Stimulated activated CD4-positive, alpha-beta T cell treated with anti-CD3 and anti-CD28 coated beads, Interleukin-4, amount 100 ng/mL, for 48 hours (primary cell): ENCODE measurements around the gene CPXM2.

Source experiments
- DNase-seq, 2 donors: peaks; one replicate each; pipeline ENCODE4 v3.0.0-alpha.2; 2020; ENCODE audit warnings: low read depth in 2 of 2

The CPXM2 gene

GRCh38 chr10:123800289-123800688 is 91.3 kb downstream of the CPXM2 start:
- no peak for DNase-seq

DNA sequence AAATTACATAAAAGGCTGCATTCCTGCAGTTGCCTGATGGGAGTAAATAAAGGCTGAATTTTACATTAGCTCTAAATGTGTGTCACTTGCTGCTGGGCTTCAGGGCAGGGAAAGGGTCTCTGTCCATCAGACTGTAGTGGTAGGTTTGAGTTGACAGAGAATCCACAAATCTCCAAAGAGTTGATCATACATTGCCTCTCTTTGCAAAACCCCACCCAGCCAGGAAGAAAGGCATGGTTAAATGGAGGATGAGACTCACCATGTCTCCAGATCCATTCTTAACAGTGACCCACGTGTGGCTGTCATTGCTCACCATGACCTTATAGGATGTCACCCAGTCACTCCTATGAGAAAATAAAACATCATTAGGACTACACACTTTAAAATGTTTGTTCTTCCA is 92.8 kb downstream of the CPXM2 start:
- DNase-seq = no peak

GRCh38 chr10:123797813-123798212 is 93.8 kb downstream of the CPXM2 start:
- no peak for DNase-seq

GRCh38 chr10:123796736-123797135 is 94.9 kb downstream of the CPXM2 start:
- DNase-seq = no peak

DNA sequence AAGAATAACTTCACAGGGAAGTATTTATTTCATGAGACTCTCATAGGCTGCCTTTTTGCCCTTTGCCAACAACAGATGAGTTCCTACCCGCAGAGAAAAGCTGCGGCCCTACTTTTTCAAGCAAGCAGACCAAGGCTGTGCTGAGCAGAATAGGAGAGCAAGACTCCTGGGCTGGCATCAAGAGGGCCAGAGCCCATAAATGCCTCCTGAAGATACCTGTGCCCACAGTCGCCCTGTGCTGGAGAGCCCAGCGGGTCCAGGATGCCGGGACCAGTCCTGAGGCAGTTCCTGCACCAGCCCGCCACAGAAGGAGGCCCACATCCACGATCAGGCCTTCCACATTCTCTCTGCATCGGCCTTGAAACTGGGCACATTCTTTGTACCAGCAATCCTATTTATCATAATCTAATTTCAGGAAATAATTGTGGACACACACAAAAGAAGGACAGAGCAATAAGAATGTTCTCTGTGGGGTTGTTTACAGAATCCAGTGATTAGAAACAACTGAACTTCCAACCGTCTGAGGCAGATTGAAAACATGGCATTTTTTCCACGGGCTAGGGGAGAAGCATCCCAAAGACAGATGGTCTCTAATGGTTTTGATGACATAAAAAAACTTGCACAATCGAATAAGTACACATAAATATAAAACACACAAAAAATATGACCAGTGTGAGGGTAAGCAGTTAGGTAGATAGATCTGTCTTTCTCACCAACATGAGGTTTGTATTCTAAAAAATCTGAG is 95.6 kb downstream of the CPXM2 start:
- DNase-seq = no peak

DNA sequence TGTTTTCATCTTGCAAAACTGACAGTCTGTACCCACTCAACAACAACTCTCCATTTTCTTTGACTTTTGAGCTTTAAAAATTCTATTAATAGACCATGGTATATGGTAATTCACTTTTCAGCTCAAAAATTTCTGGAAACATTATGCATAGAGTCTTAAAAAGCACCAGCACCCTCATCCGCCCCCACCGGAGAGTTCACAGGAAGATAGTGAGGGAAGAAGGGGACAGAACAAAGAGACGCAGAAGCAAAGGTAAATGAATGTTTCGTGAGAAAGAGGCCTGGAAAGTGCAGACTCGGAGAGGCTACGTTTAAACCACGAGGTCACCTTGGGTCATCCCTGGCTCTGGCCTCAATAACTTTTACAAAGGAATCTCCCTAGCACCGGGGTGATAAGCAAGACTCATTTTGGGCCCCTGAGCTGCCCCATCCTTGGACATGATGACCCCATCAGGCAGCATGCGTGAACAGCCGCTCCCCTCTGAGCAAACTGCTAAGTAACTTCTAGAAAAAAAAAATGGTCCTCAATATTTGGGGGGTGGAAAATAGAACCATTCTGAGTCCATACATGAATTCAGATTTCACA is 96.3 kb downstream of the CPXM2 start:
- no peak for DNase-seq

DNA sequence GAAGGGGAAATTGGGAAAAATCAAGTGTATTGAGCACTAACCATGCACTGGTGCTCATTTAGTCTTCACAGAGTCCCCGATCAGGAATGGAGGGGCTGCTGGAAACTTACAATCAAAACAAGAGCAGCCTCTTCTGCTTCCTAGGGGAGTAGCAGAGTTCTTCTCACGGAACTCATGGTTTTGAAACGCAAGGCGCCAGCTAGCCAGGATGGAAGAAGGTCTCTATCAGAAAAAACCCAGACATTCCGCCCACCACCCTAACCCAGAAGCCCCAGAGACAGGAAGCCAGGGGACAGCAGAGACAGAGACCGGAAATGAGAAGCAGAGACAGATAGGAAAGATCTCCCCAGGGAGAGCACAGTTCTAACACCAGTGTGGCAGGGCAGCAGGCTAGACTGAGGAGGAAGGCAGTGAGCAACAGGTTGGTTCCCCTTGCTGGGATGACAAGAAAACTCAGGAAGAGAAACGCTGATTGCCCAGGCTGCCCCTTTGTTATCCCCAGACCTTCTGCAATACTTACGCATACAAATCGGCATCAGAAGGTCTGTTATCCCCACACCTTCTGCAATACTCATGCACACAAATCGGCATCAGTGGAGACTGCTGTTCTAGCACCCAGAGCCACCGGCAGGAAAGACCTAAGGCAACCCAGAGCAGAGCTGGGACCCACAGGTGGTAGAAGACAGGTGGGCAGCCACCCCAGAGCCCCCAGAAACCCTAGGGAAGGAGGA is 99.2 kb downstream of the CPXM2 start:
- no peak for DNase-seq

GRCh38 chr10:123790132-123790885 is 101.3 kb downstream of the CPXM2 start:
- DNase-seq = no peak

DNA sequence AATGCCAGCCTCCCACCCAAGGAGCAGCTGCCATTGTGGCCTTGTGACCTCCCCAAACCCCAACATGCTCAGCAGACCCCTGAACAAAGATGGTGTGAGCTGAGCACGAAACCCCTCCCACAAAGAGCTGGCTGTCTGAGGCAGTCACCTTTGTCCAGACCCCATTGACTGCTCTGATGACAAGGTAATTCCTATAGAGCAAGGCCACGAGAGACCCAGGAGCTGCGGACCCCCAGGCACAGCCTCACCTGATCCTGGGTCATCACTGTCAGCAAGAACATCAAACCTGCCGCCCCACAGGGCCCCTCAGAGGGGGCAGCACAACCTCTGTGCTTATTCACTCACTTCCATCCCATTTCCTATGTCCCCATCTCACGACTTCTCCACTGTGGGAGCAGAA is 102.6 kb downstream of the CPXM2 start:
- DNase-seq = no peak

DNA sequence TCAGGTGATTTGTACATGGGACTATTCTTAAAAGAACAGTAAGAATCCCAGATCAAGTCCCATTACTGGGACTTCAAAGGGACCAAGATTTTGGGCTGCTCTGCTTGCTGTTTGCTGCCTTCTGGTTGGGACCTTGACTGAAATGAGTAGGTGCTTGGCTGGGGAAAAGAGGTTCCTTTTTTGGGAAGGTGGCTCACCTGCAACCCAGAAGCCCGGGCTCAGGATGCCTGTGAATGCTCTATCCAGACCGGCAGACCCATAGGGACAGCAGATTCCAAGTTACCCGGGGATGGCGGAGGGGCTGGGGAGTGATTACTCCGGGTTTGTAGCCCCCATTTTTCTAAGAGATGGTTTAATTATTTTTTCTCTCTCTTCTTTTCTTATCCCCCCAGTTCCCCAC is 104.0 kb downstream of the CPXM2 start:
- no peak for DNase-seq

DNA sequence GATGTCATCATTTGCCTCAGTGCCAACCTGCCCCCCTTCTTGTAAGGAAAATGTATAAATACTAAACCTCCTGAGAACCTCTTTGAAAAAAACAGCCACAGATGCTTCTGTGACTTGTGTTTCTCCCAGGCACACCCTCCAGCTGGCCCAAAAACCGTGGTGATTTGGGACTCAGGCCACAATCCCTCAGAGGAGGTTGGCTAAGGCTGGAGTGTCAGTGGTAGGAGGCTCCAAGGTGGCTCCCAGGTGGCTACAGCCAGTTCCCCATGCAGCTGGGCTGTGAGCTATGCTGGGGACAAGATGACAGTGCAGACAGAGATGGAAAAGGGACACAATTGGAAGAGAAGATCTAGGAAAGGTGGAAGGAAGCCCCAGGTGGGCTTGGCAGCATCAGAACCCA is 104.7 kb downstream of the CPXM2 start:
- DNase-seq = no peak

GRCh38 chr10:123786306-123786705 is 105.3 kb downstream of the CPXM2 start:
- DNase-seq = no peak

- DNase-seq = no peak
These were observed 107.0 kb downstream of the CPXM2 start for GRCh38 chr10:123784646-123785045.

- DNase-seq = no peak
These were observed 107.4 kb downstream of the CPXM2 start for GRCh38 chr10:123784216-123784615.

DNA sequence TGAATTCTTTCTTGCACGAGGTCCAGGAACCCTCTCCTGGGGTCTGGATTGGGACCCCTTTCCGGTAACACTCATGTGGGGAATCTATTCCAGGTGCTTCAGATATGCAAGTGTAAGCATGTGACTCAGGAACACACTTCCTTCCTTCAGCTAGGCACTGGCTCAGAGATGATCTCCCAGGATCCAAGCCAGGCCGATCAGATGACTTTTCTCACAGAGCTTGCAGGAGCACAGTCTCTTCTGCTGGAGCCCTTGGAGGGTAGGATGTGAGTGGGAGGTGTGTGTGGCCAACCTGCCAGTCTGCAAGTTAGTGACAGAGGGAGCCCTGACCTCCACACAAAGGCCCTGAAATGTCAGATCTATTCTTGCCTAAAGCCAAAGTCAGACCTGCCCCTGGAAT is 108.3 kb downstream of the CPXM2 start:
- DNase-seq = no peak

- DNase-seq = no peak
These were observed 109.1 kb downstream of the CPXM2 start for GRCh38 chr10:123782549-123782948.

DNA sequence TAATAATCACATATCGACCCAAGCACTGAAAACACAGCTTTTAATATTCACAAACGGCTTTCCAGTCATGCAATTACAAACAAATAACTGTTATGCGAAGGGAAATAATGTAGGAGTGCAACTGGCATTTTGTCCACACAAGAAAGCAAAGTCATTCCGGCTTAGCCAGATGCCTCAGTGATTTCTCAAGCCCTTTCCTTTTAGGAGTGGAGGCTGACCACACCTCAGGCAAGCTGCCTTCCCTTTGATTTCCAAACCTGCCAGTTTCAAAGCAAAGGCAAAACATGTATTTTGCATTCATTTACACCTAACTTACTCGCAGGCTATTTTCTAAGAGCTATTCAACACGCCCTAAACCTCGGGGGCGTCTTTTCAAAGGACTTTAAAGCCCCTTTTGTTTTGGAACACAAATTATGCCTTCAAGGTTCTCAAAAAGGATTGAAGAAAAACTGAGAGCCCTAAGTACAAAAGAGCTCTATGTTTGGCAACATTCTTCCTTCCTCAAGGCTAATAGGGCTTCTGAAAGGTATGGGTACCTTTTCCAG is 109.6 kb downstream of the CPXM2 start:
- no peak for DNase-seq

- no peak for DNase-seq
These were observed 110.2 kb downstream of the CPXM2 start for GRCh38 chr10:123781324-123781900.

GRCh38 chr10:123778719-123779517 is 112.7 kb downstream of the CPXM2 start:
- DNase-seq = no peak

GRCh38 chr10:123777881-123778280 is 113.7 kb downstream of the CPXM2 start:
- DNase-seq = no peak
